ENCODE measurements around the gene TAS1R2. TPM values are rescaled to one million over a fixed set of nuclear protein-coding genes. Genes with fewer than 3 reads are reported as not detected.

TAS1R2 gene
- total RNA-seq, 2 donors from 2014 or later = not detected

DNA sequence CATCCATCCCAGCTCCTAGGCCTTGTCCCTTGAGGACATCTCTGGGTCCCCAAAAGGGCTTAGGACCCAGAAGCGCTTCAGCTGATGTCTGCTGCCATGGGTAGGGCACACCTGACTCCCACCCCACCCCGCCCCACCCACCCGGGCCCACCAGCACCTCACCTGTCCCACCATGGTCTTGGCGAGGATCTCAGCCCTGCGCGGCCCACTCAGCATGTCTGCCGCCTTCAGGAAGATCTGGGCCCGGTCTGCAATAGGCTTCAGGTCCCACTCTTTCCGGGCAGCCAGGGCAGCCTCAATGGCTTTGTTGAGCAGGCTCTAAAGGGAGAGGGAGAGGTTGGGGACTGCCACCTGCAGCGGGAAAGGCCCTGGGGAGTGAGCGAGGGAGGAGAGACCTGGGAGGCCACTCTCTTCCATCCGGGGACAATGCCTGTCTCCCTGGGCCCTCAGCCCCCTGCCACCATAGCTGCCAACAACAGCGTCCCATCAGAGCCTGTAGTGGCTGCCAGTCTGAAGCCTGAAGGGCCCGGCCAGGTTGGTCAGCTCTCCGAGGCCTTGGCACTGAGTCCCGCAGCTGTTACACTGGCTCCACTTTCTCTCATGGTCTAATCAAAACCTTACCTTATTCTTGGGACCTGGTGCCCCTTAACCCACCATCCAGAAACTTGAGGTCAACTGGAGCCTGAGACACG, 26.0 kb upstream of the TAS1R2 start:
- 66 to 82% methylated on average over 4 to 17 of the region's 17 CpGs for WGBS, 2 donors
- Histone ChIP-seq H3K36me3 (replicated peaks in 1 of 2; ENCODE audit: insufficient read depth in 1 of 2, low read depth in 2 of 2) (no peaks in the 10 kb centered on the region), H3K4me3 (no peak overlapping the region), H3K4me1 (peaks cover 5% of the 10 kb centered on the region), H3K27me3 (no peaks in the 10 kb centered on the region), H3K27ac (no peak overlapping the region), H3K9me3 (no peaks in the 10 kb centered on the region)
- ATAC-seq (no peak), DNase-seq (peak in 1 of 4 donors; percentile 20)
- no peak for TF ChIP-seq POLR2A (IDR thresholded peaks at IDR 0.05)
- TF ChIP-seq, protein P1, sequence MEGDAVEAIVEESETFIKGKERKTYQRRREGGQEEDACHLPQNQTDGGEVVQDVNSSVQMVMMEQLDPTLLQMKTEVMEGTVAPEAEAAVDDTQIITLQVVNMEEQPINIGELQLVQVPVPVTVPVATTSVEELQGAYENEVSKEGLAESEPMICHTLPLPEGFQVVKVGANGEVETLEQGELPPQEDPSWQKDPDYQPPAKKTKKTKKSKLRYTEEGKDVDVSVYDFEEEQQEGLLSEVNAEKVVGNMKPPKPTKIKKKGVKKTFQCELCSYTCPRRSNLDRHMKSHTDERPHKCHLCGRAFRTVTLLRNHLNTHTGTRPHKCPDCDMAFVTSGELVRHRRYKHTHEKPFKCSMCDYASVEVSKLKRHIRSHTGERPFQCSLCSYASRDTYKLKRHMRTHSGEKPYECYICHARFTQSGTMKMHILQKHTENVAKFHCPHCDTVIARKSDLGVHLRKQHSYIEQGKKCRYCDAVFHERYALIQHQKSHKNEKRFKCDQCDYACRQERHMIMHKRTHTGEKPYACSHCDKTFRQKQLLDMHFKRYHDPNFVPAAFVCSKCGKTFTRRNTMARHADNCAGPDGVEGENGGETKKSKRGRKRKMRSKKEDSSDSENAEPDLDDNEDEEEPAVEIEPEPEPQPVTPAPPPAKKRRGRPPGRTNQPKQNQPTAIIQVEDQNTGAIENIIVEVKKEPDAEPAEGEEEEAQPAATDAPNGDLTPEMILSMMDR (IDR thresholded peaks at IDR 0.05) = no peak
- intact Hi-C loops (cut with DNase I) = loop anchor here (10.0 kb wide), 1 partner anchor 209 kb away; no protein-coding TSS in a partner anchor

DNA sequence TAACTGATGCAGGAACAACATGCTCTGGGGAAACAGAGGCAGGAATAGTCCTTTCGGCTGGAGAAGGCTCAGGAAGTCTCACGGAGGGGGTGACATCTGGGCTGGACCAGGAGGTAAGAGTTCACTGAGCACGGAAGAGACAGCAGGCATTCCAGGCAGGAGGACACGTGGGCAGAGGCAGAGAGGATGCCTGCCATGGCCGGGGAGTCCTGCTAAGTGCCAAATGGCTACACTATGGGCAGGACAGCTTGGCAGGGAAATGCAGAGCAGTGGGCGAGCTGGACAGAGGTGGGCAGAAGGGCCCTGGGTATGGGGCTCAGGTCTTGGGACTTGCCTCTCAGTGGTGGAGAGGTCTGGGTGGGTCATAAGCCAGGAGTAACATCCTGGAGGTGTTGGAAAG, 25.3 kb upstream of the TAS1R2 start:
- no peaks in the 10 kb centered on the region for H3K9me3 ChIP-seq
- 61 to 72% methylated on average over 5 to 6 of the region's 6 CpGs for WGBS, 2 donors
- peaks cover 5% of the 10 kb centered on the region for H3K4me1 ChIP-seq
- no peaks in the 10 kb centered on the region for H3K27me3 ChIP-seq
- no peak for DNase-seq
- no peak for TF ChIP-seq POLR2A (IDR thresholded peaks at IDR 0.05)
- TF ChIP-seq, protein P1 (IDR thresholded peaks at IDR 0.05) = no peak
- no peak overlapping the region for H3K27ac ChIP-seq
- intact Hi-C loops (cut with DNase I) = loop anchor here (10.0 kb wide), 1 partner anchor 210 kb away; no protein-coding TSS in a partner anchor
- no peak for ATAC-seq
- H3K4me3 ChIP-seq = no peak overlapping the region
- H3K36me3 ChIP-seq (replicated peaks in 1 of 2; ENCODE audit: insufficient read depth in 1 of 2, low read depth in 2 of 2) = no peaks in the 10 kb centered on the region

DNA sequence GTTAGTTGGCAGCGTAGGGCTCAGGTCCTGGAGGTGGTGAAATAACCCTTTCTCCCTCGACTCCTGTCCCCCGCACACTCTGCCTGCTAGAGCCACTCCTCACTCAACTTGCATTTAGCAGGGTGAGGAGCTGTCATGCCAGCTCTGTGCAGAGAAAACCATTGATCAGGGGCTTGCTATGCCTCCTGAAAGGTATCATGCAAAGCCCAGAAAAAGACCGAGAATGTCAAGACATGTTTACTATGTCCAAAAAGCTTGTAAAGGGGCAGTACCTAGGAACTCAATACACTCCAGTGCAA, 24.9 kb upstream of the TAS1R2 start:
- H3K4me1 ChIP-seq = peaks cover 5% of the 10 kb centered on the region
- no peaks in the 10 kb centered on the region for H3K36me3 ChIP-seq (replicated peaks in 1 of 2; ENCODE audit: insufficient read depth in 1 of 2, low read depth in 2 of 2)
- H3K4me3 ChIP-seq = no peak overlapping the region
- no peak for TF ChIP-seq POLR2A (IDR thresholded peaks at IDR 0.05)
- TF ChIP-seq, protein P1 (IDR thresholded peaks at IDR 0.05) = no peak
- no peak overlapping the region for H3K27ac ChIP-seq
- ATAC-seq (peak; percentile 4), DNase-seq (no peak)
- H3K9me3 ChIP-seq = no peaks in the 10 kb centered on the region
- 34 to 48% methylated on average over 4 of the region's 4 CpGs for WGBS, 2 donors
- intact Hi-C loops (cut with DNase I) = loop anchor here (10.0 kb wide), 1 partner anchor 210 kb away; no protein-coding TSS in a partner anchor
- H3K27me3 ChIP-seq = no peaks in the 10 kb centered on the region

DNA sequence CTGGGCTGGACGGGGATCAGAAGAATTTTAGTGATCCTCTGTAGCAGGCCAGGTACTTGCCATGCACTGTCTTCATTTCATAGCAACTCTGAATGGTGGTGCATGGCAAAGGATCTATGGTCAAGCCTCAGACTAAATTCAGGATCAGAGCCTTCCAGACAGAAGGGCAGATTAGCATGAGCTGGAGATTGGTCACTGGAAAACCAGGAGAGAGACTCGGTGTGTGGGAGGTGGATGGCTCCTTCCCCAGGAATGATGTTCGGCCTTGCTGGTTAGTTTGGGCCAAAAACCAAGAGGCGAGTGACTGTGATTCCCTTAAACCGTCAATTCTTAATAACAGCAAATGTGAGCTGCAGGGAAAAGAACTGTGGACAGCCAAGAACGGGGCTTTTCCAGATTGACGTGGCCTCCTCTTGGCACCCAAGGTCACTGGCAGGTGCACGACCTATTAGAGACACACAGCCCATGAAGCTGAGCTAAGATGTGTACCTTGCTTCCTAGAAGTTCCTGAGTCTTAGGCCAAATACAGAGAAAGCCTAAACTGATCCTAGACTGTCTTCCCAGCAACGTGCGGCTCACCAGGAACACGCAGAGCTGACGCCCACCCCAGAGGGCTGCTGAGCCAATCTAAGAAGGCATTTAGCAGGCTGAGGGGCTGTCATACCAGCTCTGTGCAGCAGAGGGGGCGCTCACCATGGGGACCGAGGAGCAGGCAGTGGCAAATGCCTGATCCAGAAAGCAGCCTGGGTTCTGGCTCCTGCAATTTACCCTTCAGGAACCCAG, 24.4 kb upstream of the TAS1R2 start:
- DNase-seq (peak; percentile 75 to 82 (median 78)), ATAC-seq (peak; percentile 82)
- Histone ChIP-seq H3K27ac (no peak overlapping the region), H3K9me3 (no peaks in the 10 kb centered on the region), H3K4me3 (no peak overlapping the region), H3K36me3 (replicated peaks in 1 of 2; ENCODE audit: insufficient read depth in 1 of 2, low read depth in 2 of 2) (no peaks in the 10 kb centered on the region), H3K4me1 (peaks cover 5% of the 10 kb centered on the region), H3K27me3 (no peaks in the 10 kb centered on the region)
- 35 to 38% methylated on average over 8 to 14 of the region's 14 CpGs for WGBS, 2 donors
- intact Hi-C loops (cut with DNase I) = loop anchor here (10.0 kb wide), 1 partner anchor 211 kb away; no protein-coding TSS in a partner anchor
- TF ChIP-seq, protein P1 (IDR thresholded peaks at IDR 0.05) = peak; percentile 81 to 92 (median 89)
- no peak for TF ChIP-seq POLR2A (IDR thresholded peaks at IDR 0.05)
